ENCODE measurements around the gene RFNG. TPM values are rescaled to one million over a fixed set of nuclear protein-coding genes. Genes with fewer than 3 reads are reported as not detected.

The RFNG gene
- total and polyA plus RNA-seq, 3 donors from 2014 or later = 50.5 to 102 (median 73.3) TPM

DNA sequence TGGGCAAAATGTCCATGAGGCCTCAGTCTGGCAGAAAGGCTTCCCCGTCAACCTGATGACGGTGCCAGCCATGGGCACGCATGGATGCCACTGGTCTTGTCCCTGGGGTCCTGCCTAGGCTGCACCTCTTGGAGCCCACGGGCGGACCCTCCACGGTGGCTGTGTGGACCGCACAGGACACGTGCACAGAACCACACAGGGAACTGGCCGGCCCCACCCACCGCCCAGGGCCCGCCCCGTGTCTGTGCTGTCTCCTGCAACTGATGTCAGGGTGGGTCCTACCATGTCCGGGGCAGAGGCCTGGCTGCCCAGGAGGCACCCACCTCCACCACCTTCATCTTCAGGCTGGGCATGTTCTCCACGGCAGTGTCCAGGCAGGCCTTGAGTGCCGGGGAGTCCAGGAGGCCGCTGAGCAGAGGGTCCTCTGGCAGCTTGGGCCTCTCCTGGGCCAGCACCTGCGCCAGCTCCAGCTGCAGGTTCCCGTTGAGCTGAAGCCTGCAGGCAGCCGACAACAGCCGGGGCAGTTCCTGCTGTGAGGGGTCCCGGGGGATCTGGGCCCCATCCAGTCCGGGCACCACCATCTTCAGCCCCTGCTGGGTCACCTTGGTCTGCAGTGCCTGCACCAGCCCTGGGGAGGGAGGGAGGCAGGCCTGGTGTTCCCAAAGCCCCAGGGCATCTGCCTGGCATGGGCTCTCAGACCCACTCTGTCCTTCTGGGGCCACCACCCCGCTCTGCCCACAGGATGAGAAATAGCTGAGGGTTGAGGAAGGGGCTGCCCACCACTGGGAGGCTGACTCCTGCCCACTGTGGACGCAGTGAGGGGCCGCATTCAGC lies 34.5 kb upstream of the RFNG start:
- Histone ChIP-seq H3K27me3 (no peaks in the 10 kb centered on the region), H3K4me3 (no peak overlapping the region), H3K4me1 (no peaks in the 10 kb centered on the region), H3K27ac (no peak overlapping the region), H3K9me3 (no peaks in the 10 kb centered on the region), H3K36me3 (ENCODE audit: low read depth, missing control alignments) (no peaks in the 10 kb centered on the region)
- 81 to 90% methylated on average over 5 to 22 of the region's 25 CpGs for WGBS, 2 donors
- no peak for DNase-seq
- intact Hi-C loops (cut with DNase I; ENCODE audit: low total_unique reads) = no loop called here
- TF ChIP-seq, protein P1, sequence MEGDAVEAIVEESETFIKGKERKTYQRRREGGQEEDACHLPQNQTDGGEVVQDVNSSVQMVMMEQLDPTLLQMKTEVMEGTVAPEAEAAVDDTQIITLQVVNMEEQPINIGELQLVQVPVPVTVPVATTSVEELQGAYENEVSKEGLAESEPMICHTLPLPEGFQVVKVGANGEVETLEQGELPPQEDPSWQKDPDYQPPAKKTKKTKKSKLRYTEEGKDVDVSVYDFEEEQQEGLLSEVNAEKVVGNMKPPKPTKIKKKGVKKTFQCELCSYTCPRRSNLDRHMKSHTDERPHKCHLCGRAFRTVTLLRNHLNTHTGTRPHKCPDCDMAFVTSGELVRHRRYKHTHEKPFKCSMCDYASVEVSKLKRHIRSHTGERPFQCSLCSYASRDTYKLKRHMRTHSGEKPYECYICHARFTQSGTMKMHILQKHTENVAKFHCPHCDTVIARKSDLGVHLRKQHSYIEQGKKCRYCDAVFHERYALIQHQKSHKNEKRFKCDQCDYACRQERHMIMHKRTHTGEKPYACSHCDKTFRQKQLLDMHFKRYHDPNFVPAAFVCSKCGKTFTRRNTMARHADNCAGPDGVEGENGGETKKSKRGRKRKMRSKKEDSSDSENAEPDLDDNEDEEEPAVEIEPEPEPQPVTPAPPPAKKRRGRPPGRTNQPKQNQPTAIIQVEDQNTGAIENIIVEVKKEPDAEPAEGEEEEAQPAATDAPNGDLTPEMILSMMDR (IDR thresholded peaks at IDR 0.05) = no peak
- no peak for TF ChIP-seq POLR2A (IDR thresholded peaks at IDR 0.05)

GRCh38 chr17:82085031-82085861 lies 33.6 kb upstream of the RFNG start:
- Histone ChIP-seq H3K4me1 (no peaks in the 10 kb centered on the region), H3K4me3 (no peak overlapping the region), H3K9me3 (no peaks in the 10 kb centered on the region), H3K36me3 (ENCODE audit: low read depth, missing control alignments) (no peaks in the 10 kb centered on the region), H3K27ac (no peak overlapping the region), H3K27me3 (no peaks in the 10 kb centered on the region)
- intact Hi-C loops (cut with DNase I; ENCODE audit: low total_unique reads) = no loop called here
- 93% methylated on average over 10 to 40 of the region's 49 CpGs for WGBS, 2 donors
- no peak for DNase-seq
- TF ChIP-seq POLR2A (IDR thresholded peaks at IDR 0.05) = no peak
- TF ChIP-seq, protein P1 (IDR thresholded peaks at IDR 0.05) = no peak

GRCh38 chr17:82084373-82085030 lies 32.9 kb upstream of the RFNG start:
- H3K36me3 ChIP-seq (ENCODE audit: low read depth, missing control alignments) = no peaks in the 10 kb centered on the region
- intact Hi-C loops (cut with DNase I; ENCODE audit: low total_unique reads) = no loop called here
- H3K27ac ChIP-seq = no peak overlapping the region
- WGBS, 2 donors = 93 to 96% methylated on average over 18 to 30 of the region's 31 CpGs
- no peak overlapping the region for H3K4me3 ChIP-seq
- TF ChIP-seq POLR2A (IDR thresholded peaks at IDR 0.05) = no peak
- TF ChIP-seq, protein P1 (IDR thresholded peaks at IDR 0.05) = no peak
- no peaks in the 10 kb centered on the region for H3K27me3 ChIP-seq
- H3K4me1 ChIP-seq = no peaks in the 10 kb centered on the region
- no peak for DNase-seq
- no peaks in the 10 kb centered on the region for H3K9me3 ChIP-seq

DNA sequence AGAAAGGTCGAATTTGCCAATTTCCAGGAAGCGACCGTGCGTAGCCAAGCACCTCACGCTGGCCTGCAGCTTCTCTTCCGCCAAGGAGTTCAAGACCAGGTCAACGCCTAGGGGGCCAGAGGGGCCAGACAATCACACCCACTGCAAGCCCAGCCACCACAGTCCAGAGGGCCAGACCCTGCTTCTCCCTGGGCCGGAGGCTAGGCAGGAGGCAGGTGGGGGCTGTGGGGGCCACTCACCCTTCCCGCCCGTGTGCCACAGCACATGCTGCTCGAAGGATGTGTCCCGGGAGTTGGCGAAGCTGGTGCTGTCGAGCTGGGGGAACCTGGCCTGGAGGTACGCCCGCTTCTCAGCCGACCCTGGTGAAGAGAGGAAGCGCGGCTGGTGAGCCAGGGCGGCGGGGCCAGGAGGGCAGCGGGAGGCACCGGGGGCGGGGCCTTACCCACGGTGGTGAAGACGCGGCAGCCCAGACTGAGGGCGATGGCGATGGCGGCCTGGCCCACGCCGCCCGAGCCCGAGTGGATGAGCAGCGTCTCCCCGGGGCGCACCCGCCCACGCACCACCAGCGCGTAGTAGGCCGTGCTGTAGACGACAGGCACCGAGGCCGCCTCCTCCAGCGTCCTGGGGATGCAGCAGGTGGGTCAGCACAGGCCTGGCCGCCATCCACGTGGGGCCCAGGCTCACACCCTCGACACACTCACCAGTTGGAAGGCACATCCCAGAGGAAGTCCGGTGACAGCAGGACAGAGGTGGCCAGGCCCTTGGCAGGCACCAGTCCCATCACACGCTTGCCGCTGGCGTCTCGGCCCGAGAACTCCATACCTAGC lies 32.1 kb upstream of the RFNG start:
- intact Hi-C loops (cut with DNase I; ENCODE audit: low total_unique reads) = no loop called here
- no peaks in the 10 kb centered on the region for H3K36me3 ChIP-seq (ENCODE audit: low read depth, missing control alignments)
- TF ChIP-seq, protein P1 (IDR thresholded peaks at IDR 0.05) = no peak
- TF ChIP-seq POLR2A (IDR thresholded peaks at IDR 0.05) = no peak

More for the DNA sequence above, 32.1 kb upstream of the RFNG start:
- H3K4me1 ChIP-seq = no peaks in the 10 kb centered on the region
- no peak overlapping the region for H3K4me3 ChIP-seq
- DNase-seq = no peak
- H3K27ac ChIP-seq = no peak overlapping the region
- H3K27me3 ChIP-seq = no peaks in the 10 kb centered on the region
- no peaks in the 10 kb centered on the region for H3K9me3 ChIP-seq
- 88 to 93% methylated on average over 26 to 37 of the region's 55 CpGs for WGBS, 2 donors

Measured in testis (tissue), 3 donors.